Stimulated activated CD8-positive, alpha-beta memory T cell treated with anti-CD3 and anti-CD28 coated beads, Interleukin-2, amount 100 ng/mL, for 48 hours (primary cell): ENCODE measurements around the gene FOXN3.

Experiments used
- DNase-seq, 2 donors: peaks; one replicate each; pipeline ENCODE4 v3.0.0-alpha.2; 2020; ENCODE audit warnings: low read depth in 2 of 2

FOXN3 gene

DNA sequence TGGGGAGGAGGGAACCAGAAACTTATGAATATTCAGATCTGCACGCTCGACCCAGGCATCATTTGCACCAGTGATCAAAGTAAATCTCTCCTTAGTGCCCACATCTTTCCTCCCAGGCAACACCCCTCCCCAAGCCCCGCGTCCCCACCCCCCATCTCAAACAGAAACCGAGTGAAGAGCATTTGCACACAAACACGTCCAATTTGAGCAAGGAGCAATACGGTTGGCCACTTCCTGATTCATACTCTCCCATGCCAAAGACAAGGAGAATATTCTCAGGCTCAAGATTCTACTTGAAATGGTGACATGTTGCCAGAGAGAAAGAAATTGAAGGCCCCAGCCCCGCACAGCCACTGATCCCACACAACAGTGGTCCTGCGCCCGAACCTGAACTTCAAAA, 7.1 kb downstream of the FOXN3 start:
- DNase-seq: no peak

DNA sequence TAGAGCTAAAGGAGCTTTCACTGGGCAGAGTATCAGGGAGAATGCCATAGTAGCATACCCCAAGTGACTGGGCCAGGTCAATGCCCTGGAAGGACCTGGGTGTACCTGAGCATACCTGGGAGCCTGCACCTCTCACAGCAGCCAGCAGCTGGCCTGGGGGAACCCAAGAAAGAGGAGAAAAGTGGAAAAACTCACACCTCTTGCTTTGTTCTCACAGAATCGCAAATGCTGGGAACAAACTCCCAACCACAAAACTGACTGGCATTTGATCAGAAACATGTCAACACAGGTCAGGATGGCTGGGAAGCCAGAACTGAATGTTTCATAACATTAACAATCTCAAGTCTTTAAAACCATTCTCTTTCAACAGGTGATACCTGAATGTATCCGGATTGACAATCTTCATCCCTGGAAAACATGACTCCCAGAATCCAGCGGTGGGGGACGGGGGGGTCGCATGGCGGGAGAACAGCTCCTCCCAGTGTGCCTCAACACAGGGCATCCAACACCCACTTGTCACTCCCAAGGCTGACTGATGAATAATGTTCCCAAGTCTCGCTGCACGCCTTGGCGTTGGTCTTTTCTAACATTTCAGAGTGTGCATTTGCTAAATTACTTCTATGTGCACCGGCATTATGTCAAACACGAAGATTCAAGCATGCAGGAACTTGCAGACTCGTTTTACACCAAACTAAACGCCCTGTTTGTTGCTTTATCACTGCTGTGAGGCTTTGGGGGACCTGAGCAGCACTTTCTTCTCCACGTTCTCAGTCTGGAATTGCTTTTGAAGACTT, 7.9 kb downstream of the FOXN3 start:
- no peak for DNase-seq

DNA sequence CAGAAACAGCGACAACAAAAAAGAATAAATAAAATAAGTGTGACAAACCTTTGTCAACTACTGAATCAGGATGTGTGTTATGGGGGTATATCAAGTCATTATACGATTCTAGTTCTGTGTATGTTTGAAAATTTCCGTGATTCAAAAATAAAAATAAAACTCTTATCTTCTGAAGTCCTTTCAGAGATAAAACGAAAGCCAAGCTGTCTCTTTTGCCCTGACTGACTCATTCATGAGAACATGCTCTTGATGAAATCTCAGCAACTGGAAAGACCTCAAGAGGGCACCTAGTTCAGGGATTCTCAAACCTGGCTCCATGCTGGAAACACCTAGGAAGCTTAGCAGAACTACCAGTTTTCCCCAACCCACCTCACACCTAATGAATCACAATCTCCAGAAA, 9.2 kb downstream of the FOXN3 start:
- no peak for DNase-seq

DNA sequence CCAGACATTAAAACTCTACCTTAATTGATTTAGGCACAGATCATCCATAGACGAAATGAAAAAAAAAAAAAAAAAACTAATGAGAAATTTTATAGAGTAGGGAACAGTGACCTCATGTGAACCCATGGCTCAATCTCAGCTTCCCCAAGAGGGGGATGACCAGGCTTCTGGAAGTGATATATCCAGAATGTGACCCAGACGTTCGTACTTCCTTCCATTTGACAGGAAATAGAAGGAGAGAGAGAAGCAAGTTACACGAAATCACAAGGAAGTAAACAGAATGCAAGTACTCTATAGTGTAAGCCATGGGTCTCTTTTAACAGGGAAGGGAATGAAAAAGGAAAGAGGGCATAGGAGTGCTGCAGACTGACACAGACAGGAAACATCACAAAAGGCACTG, 10.1 kb downstream of the FOXN3 start:
- DNase-seq: no peak

DNA sequence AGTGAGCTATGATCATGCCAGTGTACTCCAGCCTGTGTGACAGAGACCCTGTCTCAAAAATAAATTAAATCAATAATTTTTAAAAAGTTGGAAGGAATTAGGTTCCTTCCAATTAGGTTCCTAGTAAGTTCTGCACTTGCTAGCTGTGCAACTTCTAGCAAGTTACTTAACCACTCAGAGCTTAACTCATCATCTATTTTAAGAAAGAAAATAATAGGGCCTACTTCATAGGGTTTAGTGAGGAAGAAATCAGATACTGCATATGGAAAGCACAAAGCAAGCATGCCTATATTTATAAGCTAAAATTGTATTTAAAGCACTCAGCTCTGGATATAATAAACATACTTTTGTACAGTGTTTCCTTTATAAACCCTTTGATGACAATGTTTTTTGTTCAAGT, 10.7 kb downstream of the FOXN3 start:
- DNase-seq: no peak

DNA sequence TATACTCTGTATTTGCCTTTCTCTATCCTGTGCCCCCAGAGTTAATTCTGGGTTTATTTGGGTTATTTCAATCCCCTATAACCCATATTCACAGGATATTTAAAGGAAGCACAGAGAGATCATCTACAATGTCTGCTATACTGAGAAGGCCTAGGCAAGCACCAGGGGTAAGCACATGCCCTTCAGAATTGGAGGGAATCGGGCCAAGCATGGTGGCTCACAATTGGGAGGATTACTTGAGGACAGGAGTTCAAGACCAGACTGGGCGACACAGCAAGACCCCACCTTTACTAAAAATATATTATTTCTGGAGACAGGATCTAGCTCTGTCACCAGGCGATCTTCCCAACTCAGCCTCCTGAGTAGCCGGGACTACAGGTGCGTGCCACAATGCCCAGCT, 11.3 kb downstream of the FOXN3 start:
- DNase-seq: no peak

DNA sequence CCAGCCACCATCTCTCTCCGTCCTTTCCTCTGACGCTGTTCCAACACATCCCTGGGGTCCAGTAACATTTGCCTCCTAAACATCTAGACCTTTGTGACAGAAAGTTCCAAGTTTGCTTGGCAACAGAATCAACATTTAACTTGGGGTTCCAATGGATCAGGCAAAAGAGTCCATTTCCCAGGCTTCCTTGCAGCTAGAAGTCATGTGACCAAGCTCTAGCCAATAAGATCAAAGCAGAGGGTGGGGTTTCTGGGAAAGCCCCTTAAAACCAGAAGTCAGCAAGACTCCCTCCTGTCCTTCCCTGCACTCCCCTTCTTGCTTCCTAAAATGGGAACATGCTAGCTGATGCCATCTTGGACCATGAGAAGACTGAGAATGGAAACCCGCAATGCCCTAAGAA, 14.7 kb downstream of the FOXN3 start:
- no peak for DNase-seq

DNA sequence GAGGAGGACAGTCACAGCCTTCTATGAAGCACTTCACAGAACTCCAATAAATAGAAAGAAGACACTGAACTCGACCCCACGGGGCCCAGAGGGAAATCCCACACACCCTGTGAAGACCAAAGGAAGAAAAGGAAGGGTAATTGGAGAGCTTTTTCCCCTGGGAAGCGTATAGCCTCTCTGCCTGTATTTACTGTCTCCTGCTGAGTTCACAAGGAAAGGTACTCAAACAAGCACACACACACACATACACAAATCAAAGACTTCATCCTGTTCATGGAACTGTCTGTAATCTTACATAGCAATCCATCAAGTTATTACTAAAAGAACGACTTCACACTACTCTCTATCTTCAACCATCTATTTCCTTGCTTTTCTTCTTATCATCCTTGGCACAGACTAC, 15.3 kb downstream of the FOXN3 start:
- no peak for DNase-seq

DNA sequence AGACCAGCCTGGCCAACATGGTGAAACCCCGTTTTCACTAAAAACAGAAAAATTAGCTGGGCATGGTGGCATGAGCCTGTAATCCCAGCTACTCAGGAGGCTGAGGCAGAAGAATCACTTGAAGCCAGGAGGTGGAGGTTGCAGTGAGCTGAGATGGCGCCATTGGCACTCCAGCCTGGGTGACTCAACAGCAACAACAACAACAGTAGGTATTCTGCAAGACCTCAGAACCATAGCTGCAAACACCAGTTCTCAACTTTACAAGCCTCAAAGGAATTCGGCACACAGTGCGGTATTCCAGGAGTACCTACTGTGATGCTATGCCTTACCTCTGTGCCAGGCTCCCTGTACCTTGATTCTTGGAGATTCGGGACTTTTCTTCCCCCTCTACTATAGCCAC, 15.8 kb downstream of the FOXN3 start:
- no peak for DNase-seq

DNA sequence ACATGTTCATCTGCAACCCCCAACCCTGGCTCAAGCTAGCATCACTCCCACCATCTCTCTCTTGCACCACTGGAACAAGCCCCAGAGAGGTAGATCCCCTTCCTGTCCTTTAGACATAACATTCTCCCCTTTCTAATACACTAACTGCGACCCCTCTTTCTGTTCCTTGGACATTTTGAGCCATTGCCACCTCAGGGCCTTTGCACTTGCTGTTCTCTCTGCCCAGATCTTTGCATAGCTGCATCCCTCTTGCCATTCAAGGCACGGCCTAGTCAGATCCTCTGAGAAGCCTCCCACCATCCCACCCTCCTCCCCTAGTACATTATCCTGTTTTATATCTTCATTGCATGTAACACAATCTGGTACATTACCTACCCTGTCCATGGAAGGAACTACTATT, 16.5 kb downstream of the FOXN3 start:
- DNase-seq: no peak

DNA sequence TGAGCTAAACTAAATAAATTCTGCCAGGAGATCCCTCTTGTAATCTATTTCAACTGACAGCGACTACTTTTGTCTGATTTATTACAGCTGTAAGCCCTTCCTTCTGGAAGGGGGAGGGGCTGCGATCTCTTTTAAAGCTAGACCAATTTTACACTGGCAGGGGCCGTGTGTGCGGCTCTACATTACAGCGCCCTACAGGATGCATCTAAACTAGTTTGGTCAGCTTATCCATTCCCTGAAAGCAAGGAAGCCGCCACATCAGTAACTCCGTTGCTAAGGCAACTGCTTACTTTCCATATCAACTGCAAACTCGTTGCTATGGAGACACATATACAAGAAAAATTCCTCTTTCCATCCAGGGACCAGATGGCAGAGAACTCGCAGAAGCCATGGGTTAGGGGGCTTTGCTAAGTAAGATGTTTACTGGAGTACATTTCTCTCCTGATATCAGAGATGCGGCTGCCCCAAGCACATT, 17.4 kb downstream of the FOXN3 start:
- no peak for DNase-seq

DNA sequence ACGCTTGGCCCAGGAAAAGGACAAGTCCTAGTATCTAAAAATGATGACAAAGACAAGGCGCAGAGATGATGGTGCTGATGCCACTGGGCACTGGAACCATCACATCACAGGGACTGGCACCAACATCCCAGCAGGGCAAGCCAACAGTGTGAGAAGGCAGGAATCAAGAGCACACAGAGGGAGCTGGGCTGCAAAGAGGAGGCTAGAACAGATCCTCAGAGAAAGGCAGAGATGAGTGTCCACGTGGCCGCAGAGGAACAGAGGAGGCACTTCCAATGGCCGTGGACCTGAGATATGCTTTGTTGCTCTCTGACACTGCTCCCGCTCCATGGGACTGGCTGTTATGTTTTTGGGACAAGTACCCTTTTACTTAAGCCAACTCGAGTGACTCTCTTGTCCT, 17.9 kb downstream of the FOXN3 start:
- DNase-seq: no peak

DNA sequence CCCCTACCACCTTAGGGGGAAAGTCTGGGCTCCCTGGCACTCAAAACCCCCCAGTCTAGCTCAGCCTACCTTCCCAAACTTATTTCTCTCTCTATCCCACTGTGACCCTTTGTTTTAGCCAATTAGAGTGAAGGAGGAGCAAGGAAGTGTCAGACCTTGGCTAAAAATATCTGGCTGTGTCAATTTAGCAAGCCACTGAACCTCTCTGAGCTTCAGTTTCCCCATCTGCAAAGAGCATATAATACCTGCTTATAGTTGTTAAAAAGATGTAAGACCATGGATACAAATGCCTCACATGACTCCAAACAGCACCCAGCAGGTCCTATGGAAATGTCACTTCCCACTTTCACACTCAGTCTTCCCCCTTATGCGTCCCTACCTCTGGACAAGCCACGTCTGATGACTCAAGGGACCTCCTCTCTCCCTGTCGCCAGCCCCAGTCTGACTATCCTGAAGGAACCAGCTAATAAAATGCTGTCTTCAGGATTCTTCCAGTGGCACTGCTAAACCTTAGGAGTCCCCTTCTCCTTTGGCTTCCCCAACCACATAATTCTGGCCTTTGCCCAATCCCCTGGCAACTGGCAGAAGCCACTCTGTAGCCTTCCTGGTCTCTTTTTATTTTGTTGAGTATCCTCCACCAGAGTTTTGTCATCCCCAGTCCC, 19.3 kb downstream of the FOXN3 start:
- no peak for DNase-seq

DNA sequence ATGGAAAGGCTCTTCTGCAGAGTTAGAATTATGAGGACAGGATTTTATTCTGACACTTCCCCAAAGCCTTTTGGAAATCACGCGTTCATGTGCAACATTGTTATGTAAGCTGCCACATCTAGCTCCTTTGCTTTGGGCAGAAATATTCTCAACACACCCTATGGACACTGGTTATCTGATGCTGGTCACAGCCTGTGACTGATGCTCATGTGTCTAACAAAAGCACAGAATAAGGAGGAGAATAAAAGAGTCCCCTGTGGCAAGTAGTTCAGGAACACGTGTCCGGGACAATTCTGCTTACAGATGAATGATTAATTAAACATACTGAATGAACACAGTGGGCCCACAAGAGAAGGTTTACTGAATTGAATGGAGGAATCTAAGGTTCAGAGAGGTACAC, 22.1 kb downstream of the FOXN3 start:
- DNase-seq: no peak

DNA sequence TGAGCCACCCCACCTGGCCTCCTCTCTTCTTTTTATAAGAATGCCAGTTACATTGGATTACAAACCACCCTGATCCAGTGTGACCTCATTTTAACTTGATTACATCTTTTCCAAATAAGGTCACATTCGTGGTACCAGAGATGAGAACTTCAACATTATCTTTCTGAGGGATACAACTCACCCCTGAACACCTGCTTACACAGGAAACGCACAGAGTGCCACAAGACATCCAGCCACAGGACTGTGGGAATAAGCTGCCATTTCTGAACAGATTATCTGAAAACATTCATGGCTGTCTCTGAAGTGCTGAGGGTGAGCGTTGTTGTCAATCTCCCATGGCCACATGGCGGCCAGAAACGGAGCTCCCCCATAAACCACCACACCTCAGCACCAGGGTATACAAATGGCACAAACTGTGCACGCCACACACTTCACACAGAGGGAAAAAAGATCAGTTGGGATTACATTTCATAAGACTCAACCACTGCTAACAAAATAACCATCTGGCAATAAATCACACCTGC, 23.7 kb downstream of the FOXN3 start:
- no peak for DNase-seq

DNA sequence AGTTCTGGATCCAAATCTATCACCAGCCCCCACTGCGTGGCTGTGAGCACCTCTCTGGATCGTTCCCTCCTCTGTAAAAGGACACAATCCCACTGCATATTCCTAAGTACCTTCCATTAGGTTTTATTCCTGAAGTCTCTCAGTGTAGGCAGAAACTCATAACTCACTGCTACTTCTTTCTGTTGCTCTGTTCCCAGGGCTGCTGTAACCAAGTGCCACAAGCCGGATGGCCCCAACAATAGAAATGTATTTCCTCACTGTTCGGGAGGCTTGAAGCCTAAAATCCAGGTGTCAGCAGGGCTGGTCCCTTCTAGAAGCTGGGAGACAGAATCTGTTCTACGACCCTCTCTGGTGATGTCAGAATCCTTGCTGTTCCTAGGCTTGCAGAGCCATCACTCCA, 24.9 kb downstream of the FOXN3 start:
- no peak for DNase-seq

DNA sequence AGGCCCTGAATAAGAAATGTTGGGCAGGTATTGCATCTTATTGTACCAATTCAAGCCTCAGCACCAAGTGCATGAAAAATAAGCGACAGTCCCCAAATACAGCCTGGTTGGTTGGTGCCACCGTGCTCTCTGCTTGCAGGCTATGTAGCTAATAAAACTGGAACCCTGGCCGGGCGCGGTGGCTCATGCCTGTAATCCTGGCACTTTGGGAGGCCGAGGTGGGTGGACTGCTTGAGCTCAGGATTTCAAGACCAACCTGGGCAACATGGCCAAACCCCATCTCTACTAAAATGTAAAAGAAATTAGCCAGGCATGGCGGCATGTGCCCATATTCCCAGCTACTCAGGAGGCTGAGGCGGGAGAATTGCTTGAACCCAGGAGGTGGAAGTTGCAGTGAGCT, 25.5 kb downstream of the FOXN3 start:
- DNase-seq: no peak

DNA sequence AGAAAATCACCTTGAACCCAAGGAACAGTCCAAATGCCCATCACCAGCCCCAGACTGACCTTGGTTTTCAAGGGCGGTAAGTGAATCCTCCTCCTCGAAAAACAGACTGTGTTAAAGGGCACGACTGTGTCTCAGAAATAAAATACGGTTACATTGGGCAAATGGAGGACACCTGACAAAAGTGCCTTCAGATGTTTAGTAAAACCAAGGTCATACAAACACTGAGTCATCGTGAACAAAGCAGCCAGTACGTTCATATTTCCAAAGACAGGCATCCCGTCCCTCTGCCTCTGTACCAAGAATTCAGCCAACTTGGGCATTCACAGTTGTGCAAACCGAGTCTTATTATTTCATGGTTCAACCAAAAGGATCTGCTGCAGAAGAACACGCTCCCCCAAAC, 25.9 kb downstream of the FOXN3 start:
- no peak for DNase-seq

DNA sequence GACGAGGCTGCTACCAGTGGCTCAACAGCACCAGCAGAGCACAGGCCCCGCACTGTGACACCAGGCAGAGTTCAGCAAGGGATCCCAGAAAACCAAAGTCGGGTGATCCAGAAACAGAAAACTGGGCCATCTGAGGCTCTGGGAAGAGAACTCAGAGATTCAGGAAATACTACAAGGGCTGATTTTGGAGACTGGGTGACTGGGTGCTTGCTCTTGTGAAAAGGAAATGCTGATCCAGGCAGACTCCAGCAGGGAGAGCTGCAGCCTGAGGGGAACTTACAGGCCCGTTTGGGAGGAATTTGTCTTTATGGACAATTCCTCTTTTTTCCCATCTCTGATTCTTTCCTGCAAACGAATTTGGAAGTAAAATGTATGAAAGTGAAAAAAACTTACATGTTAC, 28.2 kb downstream of the FOXN3 start:
- no peak for DNase-seq

DNA sequence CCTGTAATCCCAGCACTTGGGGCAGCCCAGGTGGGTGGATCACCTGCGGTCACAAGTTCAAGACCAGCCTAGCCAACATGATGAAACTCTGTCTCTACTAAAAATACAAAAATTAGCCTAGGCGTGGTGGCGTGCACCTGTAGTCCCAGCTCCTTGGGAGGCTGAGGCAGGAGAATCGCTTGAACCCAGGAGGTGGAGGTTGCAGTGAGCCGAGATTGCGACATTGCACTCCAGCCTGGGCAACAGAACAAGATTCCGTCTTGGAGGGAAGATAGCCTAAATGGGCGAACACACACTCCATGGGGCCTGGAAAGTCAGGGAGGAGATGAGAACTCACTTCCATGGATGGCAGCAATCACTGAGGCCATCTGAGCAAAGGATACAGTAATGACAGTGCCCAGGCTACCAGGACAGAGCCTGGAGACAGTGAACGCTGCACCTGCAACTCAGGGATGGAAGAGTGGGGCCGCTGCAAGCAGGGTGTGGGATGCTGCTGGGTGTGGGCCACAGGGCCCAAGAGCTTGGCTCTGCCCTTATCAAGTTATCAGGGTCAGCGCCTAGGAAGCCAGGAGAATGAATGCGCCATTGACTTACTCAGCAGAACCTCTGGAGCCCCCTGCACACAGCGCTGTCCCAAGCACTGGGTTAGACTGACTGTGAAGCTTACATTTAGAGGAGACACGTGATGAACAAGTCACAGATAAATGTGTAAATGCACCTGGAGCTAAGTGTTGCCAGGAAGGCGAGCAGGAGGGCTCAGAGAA, 28.9 kb downstream of the FOXN3 start:
- DNase-seq: no peak

DNA sequence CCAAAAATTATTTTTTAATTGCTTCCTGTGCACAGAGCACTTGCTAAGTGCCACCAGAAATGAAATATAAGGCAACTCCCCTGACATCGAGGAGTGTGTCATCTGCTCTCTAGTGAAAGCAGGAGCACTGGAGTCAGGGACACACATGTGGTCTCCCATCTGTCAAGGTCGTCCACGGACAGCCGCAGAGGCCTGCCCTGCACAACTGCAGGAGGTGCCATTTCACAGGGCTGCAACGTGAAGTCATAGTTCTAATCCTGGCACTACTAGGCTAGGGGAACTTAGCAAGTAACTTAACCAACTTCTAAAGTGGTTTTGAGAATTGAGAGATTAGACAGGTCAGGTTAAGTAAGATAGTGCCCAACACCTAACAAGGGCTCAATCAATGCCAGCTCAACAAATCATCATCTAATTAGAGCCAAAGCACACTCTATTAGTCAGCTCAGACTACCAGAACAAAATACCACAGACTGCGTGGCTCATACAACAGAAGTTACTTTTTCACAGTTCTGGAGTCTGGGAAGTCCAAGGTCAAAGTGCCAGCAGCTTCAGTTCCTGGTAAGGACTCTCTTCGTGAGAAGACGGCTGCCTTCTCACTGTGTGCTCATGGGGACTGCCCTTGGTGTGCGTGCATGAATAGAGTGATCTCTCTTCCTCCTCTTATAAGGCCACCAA, 30.7 kb downstream of the FOXN3 start:
- no peak for DNase-seq

DNA sequence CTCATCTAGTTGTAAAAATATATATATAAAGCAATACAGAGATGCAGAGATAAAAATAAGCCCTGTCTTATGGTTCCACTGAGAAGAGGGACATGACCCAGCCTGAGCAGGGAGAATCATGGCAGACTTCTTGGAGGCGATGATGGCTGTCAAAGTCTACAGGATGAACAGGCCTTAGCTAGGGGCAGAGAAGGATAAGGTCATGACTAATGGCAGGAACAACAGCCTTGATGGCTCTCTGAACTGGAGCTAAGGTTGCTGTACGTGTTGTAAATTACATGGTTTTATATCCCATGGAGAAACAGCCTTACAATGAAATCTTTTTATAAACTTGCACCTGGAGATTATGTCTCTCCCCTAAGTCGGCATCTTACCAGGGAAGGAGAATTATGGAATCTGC, 32.4 kb downstream of the FOXN3 start:
- DNase-seq: no peak
